Activated CD8-positive, alpha-beta T cell treated with anti-CD3 and anti-CD28 coated beads, Interleukin-2, amount 10 ng/mL, durations not matched to agents 7 days and 5 days (primary cell): ENCODE data around the gene LAMA3. TPM values are rescaled to one million over a fixed set of nuclear protein-coding genes. Genes with fewer than 3 reads are reported as not detected.

Experiments used
- ATAC-seq: fragments of 150-1000 bp; cut with Tn5 transposase; one replicate; pipeline ENCODE4 v1.10.0; 2021; ENCODE audit warnings: moderate library complexity
- CTCF ChIA-PET: fragments of 350-600 bp; sonication (Branson Sonifier 250); formaldehyde crosslinking; loops from one replicate; lab custom pipeline; 2021; ENCODE audit warnings: antibody characterized with exemption; lab: Charles Lee
- POLR2A ChIA-PET: fragments of 350-600 bp; sonication (Branson Sonifier 250); formaldehyde crosslinking; loops from one replicate; lab custom pipeline; 2021; ENCODE audit warnings: antibody characterized with exemption; lab: Charles Lee
- DNase-seq: peaks from one replicate; pipeline ENCODE4 v3.0.0-alpha.2; 2020
- H3K27ac Mint-ChIP-seq: one replicate; pipeline ENCODE4 v1.8.0; 2021; ENCODE audit warnings: mild to moderate bottlenecking, mixed read lengths
- H3K27me3 Mint-ChIP-seq: one replicate; pipeline ENCODE4 v1.8.0; 2021; ENCODE audit warnings: low read depth, mixed read lengths
- H3K36me3 Mint-ChIP-seq: one replicate; pipeline ENCODE4 v1.8.0; 2021; ENCODE audit warnings: low read depth, mixed read lengths
- H3K4me1 Mint-ChIP-seq: one replicate; pipeline ENCODE4 v1.8.0; 2021; ENCODE audit warnings: low read depth, mixed read lengths
- H3K4me3 Mint-ChIP-seq: one replicate; pipeline ENCODE4 v1.8.0; 2021; ENCODE audit warnings: mild to moderate bottlenecking, mixed read lengths
- H3K9me3 Mint-ChIP-seq: one replicate; pipeline ENCODE4 v1.8.0; 2022; ENCODE audit warnings: mixed read lengths; ENCODE audit not compliant: insufficient read depth
- total RNA-seq, 2 experiments: library from RNA; stranded (reverse); gene quantifications; one replicate each; pipeline ENCODE4 v1.2.3, GENCODE V29; 2021

Gene LAMA3
- total RNA-seq, 2 experiments from 2014 or later = 0.63 to 1.4 TPM

DNA sequence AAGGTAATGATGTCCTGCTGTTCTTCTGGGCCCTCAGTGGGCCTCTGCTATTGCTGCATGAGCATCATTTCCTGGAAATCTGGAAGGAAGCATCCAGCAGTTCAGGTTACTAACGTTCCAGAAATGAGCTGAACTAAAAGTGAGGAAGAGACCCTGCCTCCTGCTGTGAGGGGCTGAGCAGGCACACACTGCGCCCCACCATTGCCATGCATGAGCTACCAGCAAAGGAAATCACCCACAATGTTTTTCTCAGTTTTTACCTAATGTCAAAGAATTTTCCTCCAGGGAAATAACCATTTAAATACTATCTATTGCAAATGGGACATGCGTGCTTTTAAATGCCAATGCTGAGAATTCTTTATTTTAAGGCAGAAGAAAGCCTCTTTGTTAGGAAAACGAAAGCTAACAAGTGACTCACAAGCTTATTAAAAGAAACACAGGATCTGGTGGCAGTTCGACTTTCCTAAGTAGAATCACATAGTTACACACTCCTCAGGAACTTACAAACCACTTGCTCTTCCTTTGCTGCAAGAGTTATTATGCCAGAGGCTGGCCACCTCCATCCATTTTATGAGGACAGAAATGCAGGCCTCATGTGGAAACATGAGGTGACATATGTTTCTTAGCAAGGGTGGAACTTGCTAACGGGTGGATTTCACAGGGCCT is 172.7 kb downstream of the LAMA3 start:
- CTCF ChIA-PET = interaction anchor here (0.8 to 2.4 kb wide), 5 partner anchors 10 to 57 kb away, joined by 3 to 10 read pairs (median 4); no protein-coding TSS in a partner anchor
- peaks cover 4% of the 10 kb centered on the region for H3K9me3 Mint-ChIP-seq

DNA sequence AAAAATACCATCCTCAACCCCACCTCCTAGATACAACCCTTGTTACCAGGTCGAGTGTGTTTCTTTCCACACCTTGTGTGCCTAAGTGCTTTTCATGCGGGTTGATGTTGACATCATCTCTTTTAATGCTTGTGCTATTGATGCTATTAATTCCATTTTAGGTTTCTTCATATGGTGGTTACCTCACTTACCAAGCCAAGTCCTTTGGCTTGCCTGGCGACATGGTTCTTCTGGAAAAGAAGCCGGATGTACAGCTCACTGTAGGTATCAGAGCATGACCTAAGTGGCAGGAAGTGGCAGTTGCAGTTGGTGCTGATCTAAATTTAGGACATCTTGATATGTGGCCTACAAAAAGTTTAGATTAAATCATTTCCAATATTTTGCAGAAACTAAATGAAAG is 175.4 kb downstream of the LAMA3 start:
- ATAC-seq = peak; percentile 84
- Mint-ChIP-seq H3K36me3 (peaks cover 19% of the 10 kb centered on the region), H3K4me1 (peaks cover 76% of the 10 kb centered on the region), H3K9me3 (peaks cover 4% of the 10 kb centered on the region), H3K4me3 (peak overlapping the region; percentile 12), H3K27ac (peak overlapping the region; percentile 91), H3K27me3 (no peaks in the 10 kb centered on the region)
- CTCF ChIA-PET = interaction anchor here (0.6 to 2.1 kb wide), 7 partner anchors 13 to 336 kb away, joined by 3 to 12 read pairs (median 4); no protein-coding TSS in a partner anchor
- peak; percentile 75 for DNase-seq
- POLR2A ChIA-PET = interaction anchor here (0.9 to 1.0 kb wide), 2 partner anchors 36 to 55 kb away, joined by 4 read pairs; no protein-coding TSS in a partner anchor

More for the DNA sequence above, 172.7 kb downstream of the LAMA3 start:
- H3K36me3 Mint-ChIP-seq = peaks cover 16% of the 10 kb centered on the region
- DNase-seq (no peak), ATAC-seq (no peak)
- H3K27ac Mint-ChIP-seq = peak overlapping the region; percentile 79
- POLR2A ChIA-PET = interaction anchor here (0.6 to 1.2 kb wide), 2 partner anchors 8 to 10 kb away, joined by 3 read pairs; no protein-coding TSS in a partner anchor
- H3K4me3 Mint-ChIP-seq = no peak overlapping the region
- H3K27me3 Mint-ChIP-seq = no peaks in the 10 kb centered on the region
- H3K4me1 Mint-ChIP-seq = peaks cover 63% of the 10 kb centered on the region

DNA sequence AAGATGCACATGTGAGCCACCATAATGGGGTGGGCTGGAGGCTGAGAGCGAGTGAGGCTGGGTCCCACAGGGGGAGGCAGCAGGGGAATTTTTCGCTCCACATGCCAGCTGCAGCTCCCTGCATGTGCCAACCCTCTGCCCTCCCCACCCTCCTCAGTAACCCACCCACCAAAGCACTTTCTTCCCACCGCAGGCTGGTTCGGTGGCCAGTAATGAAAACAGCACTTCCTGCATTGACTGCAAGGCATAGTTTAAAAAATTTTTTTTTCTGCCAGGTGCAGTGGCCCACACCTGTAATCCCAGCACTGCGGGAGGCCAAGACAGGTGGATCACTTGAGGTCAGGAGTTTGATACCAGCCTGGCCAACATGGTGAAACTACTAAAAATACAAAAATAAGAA is 177.8 kb downstream of the LAMA3 start:
- Mint-ChIP-seq H3K4me3 (peak overlapping the region; percentile 8), H3K4me1 (peaks cover 79% of the 10 kb centered on the region), H3K27me3 (no peaks in the 10 kb centered on the region), H3K27ac (peak overlapping the region; percentile 91), H3K9me3 (peaks cover 4% of the 10 kb centered on the region), H3K36me3 (peaks cover 19% of the 10 kb centered on the region)
- DNase-seq (peak; percentile 33), ATAC-seq (no peak)
- CTCF ChIA-PET = interaction anchor here (0.7 to 1.0 kb wide), 3 partner anchors 51 to 55 kb away, joined by 3 to 4 read pairs (median 3); no protein-coding TSS in a partner anchor
- POLR2A ChIA-PET = interaction anchor here (1.7 kb wide), 1 partner anchor 18 kb away, joined by 3 read pairs; no protein-coding TSS in a partner anchor

DNA sequence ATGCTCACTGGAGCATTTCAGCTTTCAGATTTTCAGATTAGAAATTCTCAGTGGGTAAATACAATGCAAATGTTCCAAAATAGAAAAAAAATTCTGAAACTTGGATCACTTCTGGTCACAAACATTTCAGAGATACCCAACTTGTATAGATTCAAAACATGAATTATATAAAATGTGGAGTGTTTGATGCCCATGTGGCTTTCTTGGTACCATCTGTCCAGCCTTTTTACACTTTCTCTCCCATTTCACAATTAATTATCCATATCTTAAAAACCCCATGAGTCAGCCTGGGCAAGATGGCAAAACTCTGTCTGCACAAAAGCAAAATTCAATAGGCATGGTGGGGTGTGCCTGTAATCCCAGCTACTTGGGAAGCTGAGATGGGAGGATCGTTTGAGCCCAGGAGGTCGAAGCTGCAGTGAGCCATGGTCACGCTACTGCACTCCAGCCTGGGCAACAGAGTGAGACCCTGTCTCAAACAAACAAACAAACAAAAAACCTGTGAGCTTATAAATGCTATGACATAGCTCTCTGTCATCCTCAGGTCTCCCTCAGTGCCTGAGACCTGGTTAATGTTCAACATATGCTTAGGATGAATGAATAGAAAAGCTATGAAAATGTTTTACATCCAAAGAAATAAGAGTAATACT is 179.0 kb downstream of the LAMA3 start:
- ATAC-seq = no peak
- ChIA-PET POLR2A (interaction anchor here (1.0 kb wide), 1 partner anchor 58 kb away, joined by 7 read pairs; no protein-coding TSS in a partner anchor), CTCF (interaction anchor here (1.1 to 1.5 kb wide), 2 partner anchors 49 to 50 kb away, joined by 3 to 6 read pairs; no protein-coding TSS in a partner anchor)
- Mint-ChIP-seq H3K4me1 (peaks cover 80% of the 10 kb centered on the region), H3K4me3 (no peak overlapping the region), H3K27me3 (peaks cover 5% of the 10 kb centered on the region), H3K9me3 (peaks cover 4% of the 10 kb centered on the region), H3K36me3 (peaks cover 19% of the 10 kb centered on the region), H3K27ac (no peak overlapping the region)
- no peak for DNase-seq

DNA sequence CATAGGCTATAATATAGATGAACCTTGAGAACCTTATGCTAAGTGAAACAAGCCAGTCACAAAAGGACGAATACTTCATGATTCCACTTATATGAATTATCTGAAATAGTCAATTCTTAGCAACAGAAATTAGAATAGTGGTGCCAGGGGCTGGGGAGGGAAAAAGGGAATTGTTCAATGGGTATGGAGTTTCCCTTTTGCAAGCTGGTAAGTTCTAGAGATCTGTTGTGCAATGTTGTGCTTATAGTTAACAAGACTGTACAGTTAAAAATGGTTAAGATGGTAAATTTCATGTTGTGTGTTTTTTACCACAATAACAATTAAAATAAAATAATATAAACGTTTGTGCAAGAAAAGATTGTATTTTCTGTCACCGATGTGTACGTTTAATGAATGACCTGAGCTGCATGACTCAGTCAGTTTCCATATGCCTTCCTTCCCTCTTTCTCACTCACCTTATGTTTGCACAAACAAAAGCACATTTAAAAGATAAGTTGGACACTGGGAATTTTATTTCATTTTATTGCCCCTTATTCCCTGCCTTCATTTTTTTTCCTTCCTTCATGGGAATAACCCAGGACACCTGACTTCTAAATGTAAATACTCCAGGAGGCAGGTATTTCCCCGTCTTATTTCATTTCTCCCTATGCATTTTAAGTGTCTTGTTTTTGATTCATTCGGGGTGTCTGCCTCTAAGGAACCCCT is 181.6 kb downstream of the LAMA3 start:
- peak overlapping the region; percentile 87 for H3K27ac Mint-ChIP-seq
- H3K4me1 Mint-ChIP-seq = peaks cover 62% of the 10 kb centered on the region
- H3K27me3 Mint-ChIP-seq = peaks cover 11% of the 10 kb centered on the region
- POLR2A ChIA-PET = interaction anchor here (1.5 kb wide), 1 partner anchor 8 kb away, joined by 3 read pairs; no protein-coding TSS in a partner anchor
- no peak for DNase-seq
- H3K9me3 Mint-ChIP-seq = no peaks in the 10 kb centered on the region
- peaks cover 4% of the 10 kb centered on the region for H3K36me3 Mint-ChIP-seq
- CTCF ChIA-PET = interaction anchor here (1.2 to 1.6 kb wide), 2 partner anchors 8 to 9 kb away, joined by 3 to 4 read pairs; no protein-coding TSS in a partner anchor
- ATAC-seq = no peak
- peak overlapping the region; percentile 67 for H3K4me3 Mint-ChIP-seq

DNA sequence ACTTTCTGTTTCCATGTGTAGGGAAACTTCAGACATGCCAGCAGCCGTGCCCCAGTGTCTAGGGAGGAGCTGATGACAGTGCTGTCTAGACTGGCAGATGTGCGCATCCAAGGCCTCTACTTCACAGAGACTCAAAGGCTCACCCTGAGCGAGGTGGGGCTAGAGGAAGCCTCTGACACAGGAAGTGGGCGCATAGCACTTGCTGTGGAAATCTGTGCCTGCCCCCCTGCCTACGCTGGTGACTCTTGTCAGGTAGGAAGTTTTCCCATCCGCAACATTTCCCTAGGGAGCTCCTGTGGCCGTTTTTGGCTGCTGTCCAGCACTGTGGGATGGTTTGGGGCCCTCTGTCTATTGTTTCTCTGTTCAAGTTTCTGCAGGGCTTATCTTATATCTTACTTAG is 182.2 kb downstream of the LAMA3 start:
- Mint-ChIP-seq H3K27me3 (peaks cover 13% of the 10 kb centered on the region), H3K4me3 (peak overlapping the region; percentile 67), H3K4me1 (peaks cover 56% of the 10 kb centered on the region), H3K9me3 (no peaks in the 10 kb centered on the region), H3K36me3 (peaks cover 3% of the 10 kb centered on the region), H3K27ac (peak overlapping the region; percentile 87)
- ATAC-seq (peak; percentile 99), DNase-seq (peak; percentile 84)
- ChIA-PET POLR2A (interaction anchor here (1.5 kb wide), 1 partner anchor 9 kb away, joined by 3 read pairs; no protein-coding TSS in a partner anchor), CTCF (interaction anchor here (1.2 to 1.6 kb wide), 3 partner anchors 9 to 47 kb away, joined by 3 to 4 read pairs (median 4); no protein-coding TSS in a partner anchor)

DNA sequence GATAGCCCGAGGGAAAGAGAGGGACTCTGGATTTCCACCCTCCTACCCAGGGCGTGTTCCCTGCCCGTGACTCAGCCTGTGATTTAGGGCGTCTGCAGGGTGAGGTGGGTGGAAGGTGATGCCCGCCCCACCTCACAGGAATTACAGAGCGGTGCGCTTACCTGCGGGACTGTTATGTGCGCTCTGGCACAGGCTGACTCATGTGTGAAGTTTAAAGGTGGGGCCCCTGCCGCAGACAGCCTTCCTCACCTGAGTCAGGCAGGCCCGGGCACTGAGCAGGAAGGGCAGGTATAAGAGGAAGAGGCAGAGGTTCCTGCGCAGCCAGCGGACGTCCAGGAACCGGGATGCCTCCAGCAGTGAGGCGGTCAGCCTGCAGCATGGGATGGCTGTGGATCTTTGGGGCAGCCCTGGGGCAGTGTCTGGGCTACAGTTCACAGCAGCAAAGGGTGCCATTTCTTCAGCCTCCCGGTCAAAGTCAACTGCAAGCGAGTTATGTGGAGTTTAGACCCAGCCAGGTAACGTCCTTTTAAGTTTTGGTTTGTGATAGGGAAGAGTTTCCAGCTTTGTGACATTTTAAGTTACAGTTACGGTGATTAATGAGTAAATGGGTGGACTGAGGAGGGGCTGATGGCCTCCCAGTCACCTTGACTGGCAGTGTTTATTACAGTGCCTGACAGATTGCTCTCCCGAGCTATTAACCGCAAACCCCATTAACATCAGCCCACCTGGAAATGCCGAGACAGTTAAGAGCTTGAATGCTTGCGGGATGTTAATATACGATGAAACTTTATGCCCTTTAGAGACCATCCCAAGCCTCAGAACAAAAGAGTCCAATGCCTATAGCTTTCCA is 183.7 kb downstream of the LAMA3 start:
- DNase-seq (no peak), ATAC-seq (no peak)
- H3K36me3 Mint-ChIP-seq = no peaks in the 10 kb centered on the region
- H3K9me3 Mint-ChIP-seq = no peaks in the 10 kb centered on the region
- H3K4me3 Mint-ChIP-seq = no peak overlapping the region
- H3K27me3 Mint-ChIP-seq = peaks cover 13% of the 10 kb centered on the region
- ChIA-PET CTCF (interaction anchor here (0.8 to 1.1 kb wide), 2 partner anchors 9 to 46 kb away, joined by 3 read pairs; no protein-coding TSS in a partner anchor), POLR2A (no interaction called here)
- no peak overlapping the region for H3K27ac Mint-ChIP-seq
- peaks cover 45% of the 10 kb centered on the region for H3K4me1 Mint-ChIP-seq

DNA sequence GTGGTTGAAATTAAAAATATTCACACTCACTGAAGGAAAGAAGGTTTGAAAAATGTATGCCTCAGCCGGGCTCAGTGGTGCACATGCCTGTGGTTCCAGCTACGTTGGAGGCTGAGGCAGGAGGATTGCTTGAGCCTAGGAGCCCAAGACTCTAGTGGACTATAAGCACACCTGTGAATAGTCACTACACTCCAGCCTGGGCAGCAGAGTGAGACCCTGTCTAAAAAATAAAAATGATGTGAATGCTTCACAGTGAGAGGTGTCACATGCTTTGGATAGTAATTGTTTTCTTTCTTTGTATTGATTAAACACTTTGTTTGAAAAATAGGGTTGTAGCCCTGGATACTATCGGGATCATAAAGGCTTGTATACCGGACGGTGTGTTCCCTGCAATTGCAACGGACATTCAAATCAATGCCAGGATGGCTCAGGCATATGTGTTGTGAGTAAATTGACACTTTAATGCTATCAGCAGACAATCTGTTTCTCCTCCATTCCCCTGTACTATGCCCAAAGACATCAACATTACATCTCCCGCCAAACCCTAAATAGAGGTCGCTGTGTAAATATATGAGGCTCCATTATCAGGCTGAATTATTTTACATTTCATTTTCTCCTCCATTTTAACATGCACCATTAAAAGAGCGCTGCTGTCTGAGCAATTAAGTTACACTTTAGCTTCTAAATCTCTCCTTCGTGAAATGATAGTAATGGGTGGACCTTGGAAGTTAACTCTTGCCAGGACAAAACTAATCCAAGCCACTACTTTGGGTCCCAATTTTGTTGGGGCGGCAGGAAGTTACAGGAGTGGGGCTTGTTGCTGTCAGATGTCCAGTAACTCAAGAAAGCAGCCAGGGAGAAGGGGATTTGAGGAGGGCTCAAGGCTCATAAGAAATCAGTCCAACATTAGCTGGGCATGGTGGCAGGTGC is 187.0 kb downstream of the LAMA3 start:
- H3K27ac Mint-ChIP-seq = no peak overlapping the region
- peaks cover 15% of the 10 kb centered on the region for H3K27me3 Mint-ChIP-seq
- H3K4me3 Mint-ChIP-seq = no peak overlapping the region
- peaks cover 26% of the 10 kb centered on the region for H3K4me1 Mint-ChIP-seq
- no peaks in the 10 kb centered on the region for H3K36me3 Mint-ChIP-seq
- no peak for ATAC-seq
- DNase-seq = no peak
- H3K9me3 Mint-ChIP-seq = no peaks in the 10 kb centered on the region
- CTCF ChIA-PET = interaction anchor here (1.0 kb wide), 1 partner anchor 179 kb away, joined by 3 read pairs; no protein-coding TSS in a partner anchor
- POLR2A ChIA-PET = no interaction called here

DNA sequence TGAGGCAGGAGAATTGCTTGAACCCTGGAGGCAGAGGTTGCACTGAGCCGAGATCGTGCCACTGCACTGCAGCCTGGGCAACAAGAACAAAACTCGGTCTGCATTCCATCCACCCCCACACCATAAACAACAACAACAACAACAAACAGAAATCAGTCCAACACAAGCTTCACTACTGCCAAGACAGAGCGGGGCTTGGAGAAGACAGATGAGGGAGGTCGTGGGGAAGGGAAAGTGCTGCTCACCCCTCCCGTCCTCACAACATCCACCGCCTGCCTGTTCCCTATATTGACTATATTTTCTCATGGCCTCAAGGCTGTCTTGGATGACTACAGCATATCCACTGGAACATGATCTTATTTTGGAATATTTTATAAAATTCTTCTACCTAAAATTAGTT is 187.7 kb downstream of the LAMA3 start:
- peaks cover 15% of the 10 kb centered on the region for H3K27me3 Mint-ChIP-seq
- H3K4me3 Mint-ChIP-seq = no peak overlapping the region
- DNase-seq (no peak), ATAC-seq (no peak)
- no peaks in the 10 kb centered on the region for H3K9me3 Mint-ChIP-seq
- H3K4me1 Mint-ChIP-seq = peaks cover 20% of the 10 kb centered on the region
- H3K27ac Mint-ChIP-seq = no peak overlapping the region
- ChIA-PET POLR2A (no interaction called here), CTCF (interaction anchor here (1.0 kb wide), 1 partner anchor 178 kb away, joined by 3 read pairs; no protein-coding TSS in a partner anchor)
- H3K36me3 Mint-ChIP-seq = no peaks in the 10 kb centered on the region

DNA sequence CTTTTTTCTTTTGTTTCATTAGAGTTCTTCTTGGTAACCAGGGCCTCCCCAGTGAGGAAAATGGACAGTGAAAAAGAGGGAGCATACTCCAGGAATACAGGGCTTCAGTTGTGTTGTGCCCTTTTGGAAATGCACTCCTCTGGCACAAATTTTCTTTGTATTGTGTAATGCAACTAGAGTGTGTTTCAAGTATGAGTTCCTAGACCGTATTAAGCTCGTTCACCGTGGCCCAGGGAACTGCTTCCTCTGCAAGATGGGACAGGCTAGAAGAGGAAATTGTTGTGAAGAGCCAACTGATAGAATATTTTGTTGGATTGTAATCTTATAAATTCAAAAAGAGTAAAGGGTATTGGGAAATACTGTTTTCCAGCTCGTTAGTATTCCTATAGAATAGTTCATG is 188.1 kb downstream of the LAMA3 start:
- no peak overlapping the region for H3K27ac Mint-ChIP-seq
- POLR2A ChIA-PET = no interaction called here
- H3K36me3 Mint-ChIP-seq = no peaks in the 10 kb centered on the region
- no peak overlapping the region for H3K4me3 Mint-ChIP-seq
- CTCF ChIA-PET = interaction anchor here (0.8 to 1.0 kb wide), 2 partner anchors 13 to 178 kb away, joined by 3 read pairs; no protein-coding TSS in a partner anchor
- H3K27me3 Mint-ChIP-seq = peaks cover 15% of the 10 kb centered on the region
- no peaks in the 10 kb centered on the region for H3K9me3 Mint-ChIP-seq
- DNase-seq = no peak
- H3K4me1 Mint-ChIP-seq = peaks cover 16% of the 10 kb centered on the region
- no peak for ATAC-seq
